CD4-positive, alpha-beta T cell treated with Interleukin-15 for 1 hour (primary cell): ENCODE measurements around the gene FANK1.
"Not testable (repeated sequence)": the region's sequence is repeated elsewhere in the genome, so short reads cannot be mapped to it uniquely, and the experiment has no call there.

Source experiments
- DNase-seq: peaks from one replicate; pipeline ENCODE4 v3.0.0-alpha.2; 2020

The FANK1 gene

DNA sequence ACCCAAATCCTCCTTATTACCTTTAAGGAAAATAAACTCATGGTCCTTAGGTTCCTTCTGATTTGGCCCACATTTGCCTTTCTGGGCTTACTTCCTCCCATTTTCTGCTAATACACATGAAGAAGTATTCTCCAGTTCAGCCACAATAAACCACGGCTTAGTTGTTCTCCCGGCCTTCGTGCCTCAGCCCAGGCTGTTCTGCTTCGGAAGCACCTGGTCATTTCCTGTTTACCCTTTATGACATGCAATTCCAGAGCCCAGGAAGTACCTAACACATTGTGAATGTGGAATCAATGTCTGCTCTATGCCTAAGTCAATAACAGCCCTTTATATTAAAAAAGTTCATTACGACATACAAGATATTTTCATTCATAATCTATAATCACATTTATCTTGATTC, 4.0 kb upstream of the FANK1 start:
- DNase-seq = not testable (repeated sequence)

DNA sequence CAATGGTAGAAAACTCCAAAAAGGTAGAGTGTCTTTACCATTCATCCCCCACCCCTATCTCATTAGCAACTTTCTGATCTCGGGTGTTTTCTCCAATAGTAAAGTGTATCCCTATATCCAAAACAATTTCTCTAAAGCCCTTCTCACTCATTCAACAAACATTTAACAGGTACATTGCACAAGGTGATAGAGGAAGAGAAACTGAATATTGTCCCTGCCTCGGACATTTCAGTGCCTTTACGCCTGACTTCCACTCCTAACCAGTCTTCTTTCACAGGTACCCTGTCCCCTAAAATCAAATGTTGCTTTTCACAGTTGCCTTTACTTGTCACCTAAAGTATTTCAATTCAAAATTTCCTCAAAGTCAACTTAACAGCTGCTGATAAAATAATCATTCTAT, 2.2 kb upstream of the FANK1 start:
- DNase-seq = not testable (repeated sequence)

DNA sequence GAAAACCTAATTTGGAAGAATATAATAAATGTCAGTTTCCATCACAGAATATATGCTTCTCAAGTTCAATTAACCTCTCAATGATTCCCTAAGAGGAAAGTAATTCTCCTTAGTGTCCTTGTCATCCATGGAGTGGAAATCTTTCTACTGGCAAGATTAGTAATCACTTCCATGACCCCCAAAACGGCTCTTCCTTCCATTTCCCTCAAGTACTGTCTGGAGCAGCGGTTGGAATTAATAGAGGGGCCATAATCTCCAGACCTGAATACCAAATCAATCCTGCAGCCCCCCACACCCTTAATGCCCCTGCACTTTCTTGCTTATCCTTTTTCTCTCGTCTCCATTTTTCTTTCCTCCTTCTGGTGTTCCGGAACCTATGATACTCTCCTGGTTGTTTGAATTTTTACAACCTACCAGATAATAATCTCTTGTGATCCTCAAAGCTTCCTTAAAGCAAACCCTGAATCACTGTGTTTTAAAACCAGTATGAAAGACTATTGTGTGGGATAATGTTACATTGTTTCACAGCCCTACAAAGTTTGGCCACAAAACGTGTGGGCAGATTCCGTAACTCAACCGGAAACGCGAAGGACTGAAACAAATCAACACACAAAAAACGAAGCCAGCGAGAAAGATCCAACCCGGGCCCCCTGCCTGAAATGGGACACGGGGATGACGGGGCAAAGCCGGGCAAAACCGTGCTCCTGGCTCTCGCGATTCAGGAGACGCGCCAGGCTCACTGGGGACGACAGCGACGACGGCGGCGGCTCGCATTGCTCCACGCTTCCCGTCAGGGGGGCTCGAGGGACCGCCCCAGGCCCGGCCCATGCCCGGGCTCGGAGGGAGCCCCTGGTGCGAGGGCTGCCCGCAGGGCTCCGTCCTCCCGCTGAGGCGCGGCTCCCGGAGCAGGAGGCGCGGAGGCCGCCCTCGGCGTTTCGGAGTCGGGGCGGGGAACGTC, 955 bp upstream of the FANK1 start:
- DNase-seq = not testable (repeated sequence)

DNA sequence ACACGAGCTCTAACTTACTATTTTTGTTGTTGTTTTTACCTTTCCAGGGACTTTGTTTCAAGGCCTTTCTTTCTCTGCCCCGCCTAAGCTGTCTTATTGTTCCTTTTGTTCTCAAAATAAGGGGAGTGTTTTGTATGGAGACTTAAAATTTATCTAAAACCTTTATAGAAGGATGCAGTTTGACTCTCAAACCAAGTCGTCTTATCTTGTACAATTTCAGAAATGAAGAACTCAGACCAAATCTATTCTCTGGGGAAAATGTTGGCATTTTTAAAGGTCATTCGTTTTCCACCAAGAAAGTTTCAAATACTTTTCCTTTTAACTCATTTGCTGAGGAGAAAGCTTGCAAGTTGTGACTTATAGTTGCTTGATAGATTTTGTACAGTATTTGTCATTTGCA, 953 bp downstream of the FANK1 start:
- DNase-seq = not testable (repeated sequence)

DNA sequence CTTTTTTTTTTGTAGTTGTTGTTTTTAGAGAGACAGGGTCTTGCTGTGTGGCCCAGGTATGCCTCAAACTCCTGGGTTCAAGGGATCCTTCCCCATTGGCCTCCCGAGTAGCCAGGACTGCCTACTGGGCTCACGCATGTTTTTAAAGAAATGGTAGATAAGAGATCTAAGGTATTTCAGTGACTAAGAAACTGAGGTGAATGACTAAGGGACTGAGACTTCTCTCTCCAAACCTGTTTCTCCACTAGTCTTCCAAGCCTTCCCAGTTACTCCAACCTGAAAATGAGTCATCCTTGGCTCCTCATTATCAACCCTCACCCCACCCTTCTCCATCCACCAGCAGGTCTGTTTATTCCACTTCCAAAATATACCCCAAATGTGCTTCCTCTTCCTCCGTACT, 4.6 kb downstream of the FANK1 start:
- DNase-seq = not testable (repeated sequence)

DNA sequence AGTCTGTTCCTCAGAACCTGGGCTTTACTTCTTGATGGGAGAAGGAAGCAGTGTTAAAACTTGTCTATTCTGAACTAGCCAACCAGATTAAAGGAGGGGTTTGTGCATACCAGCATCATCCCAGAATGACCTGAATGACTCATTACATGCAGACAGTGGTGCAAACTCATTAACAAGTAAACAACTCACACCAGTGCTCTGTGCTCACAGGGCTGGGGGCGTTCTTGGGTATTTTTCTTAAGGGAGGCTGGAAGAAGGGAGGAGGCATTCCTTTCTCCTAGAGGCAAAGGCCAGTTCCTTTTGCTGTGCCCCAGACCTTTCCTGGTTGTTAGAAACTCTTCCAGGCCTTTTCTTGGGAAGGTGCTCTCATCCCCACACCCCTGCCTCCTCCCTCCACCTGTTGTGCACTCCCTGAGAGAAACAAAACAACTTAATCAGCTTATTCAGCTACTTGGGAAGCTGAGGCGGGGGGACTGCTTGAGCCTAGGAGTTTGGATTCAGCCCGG, 6.8 kb downstream of the FANK1 start:
- not testable (repeated sequence) for DNase-seq

DNA sequence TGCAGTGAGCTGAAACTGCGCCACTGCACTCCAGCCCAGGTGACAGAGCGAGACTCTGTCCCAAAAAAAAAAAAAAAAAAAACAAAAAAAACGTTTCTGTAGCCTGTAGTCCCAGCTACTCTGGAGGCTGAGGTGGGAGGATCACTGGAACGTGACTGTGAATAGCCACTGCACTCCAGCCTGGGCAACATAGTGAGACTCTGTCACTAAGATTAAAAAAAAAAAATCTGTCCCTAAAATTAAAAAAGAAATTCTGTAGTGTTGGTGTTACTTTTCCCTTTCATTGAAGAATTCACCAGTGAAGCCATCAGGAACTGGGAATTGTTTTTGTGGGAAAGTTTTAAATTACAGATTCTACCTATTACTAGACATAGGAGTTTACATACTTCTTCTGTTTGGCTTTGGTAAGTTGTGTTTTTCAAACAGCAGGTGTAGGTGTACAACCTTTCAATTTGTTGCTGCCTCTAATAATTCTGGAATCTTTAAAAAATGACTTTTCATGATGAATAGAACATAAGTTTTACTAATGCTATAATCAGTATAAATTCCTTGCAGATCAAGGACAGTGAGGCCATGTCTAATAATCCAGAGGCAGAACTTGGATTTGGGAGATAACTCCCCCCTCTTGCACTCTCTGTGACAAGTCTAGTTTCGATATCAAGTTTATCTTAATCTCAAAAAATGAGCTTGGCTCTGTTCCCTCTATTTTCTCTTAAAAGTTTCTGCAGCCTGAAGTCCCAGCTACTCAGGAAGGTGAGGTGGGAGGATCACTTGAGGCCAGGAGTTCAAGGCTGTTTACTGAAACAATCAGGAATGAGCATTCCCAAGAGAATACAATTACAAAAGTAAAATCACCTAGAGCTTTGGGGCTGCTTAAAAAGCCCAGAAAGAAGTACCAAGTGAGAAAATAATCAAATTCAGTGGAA, 9.0 kb downstream of the FANK1 start:
- DNase-seq = not testable (repeated sequence)

DNA sequence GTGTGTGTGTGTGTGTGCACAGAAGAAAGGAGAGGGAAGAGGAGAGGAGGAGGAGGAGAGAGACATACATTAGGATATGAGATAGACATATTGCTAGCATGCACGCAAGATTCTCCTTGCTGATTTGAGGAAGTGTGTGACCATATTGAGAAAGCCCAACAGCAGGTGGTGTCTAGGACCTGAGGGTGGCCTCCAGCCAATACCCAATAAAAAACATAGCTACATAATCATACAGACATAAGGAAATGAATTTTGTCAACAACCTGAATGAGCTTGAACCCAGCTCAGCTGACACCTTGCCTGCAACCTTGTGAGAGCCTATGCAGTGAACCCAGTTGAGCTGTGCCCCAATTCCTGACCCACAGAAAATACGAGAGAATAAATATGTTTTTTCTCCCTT, 11.2 kb downstream of the FANK1 start:
- not testable (repeated sequence) for DNase-seq

DNA sequence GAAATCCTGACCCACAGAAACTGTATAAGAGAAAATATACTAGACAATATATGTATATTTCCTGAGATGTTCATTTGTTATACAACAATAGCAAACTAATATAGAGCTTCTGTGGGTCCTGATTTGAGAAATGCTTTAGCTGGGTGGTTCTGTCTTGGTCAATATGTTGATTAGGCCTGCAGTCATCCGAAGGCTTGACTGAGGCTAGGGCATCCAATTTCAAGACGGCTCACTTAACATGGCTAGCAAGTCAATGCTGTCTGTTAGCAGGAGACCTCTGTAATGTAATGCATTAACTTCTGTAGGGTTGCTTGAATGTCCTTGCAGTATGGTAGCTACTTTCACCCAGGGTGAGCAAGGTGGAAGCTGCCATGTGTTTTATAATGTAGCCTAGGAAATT, 12.4 kb downstream of the FANK1 start:
- not testable (repeated sequence) for DNase-seq

DNA sequence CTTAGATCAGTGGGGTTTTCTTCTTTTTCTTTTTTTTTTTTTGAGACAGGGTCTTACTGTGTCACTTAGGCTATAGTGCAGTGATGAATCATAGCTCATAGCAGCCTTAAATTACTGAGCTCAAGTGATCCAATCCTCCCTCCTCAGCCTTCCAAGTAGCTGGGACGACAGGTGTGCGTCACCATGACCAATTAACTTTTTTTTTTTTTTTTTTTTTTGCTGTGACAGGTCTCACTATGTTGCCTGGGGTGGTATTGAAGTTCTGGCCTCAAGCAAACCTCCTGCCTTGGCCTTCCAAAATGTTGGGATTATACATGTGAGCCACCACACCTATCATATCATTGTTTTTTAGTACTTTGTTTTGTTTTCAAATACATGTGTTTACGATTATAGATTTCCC, 13.1 kb downstream of the FANK1 start:
- not testable (repeated sequence) for DNase-seq

DNA sequence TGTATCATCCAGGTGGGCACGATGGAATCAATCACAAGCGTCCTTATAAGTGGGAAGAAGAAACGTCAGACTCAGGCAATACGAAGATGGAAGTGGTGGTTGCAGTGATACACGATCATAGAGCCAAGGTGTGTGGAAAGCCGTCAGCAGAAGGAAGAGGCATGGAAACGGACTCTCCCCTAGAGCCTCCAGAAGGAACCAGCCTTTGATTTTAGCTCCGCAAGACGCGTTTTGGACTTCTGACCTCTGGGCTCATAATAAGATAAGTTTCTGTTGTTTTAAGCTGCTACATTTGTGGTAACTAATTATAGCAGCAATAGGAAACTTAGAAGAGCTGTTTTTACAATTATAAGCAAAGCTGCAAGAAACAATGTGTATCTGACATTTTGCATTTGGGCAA, 14.8 kb downstream of the FANK1 start:
- DNase-seq = no peak

DNA sequence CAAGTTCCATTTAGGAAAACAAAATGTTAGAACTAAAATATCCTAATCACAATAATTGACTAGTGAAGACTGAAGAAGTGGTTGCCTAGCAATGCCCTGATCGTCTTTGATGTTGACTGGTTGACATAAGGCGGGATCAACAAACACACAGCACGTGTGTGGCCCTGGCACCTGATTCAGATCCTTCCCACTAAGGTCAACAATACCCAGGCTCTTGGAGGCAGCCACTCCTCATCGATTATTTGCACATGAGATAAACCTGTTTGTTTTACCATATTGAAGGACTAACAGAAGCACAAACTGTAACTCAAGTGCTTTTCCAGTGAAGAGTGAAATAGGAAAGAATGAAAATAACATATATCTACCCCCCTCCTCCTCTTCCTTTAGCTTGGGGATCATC, 15.6 kb downstream of the FANK1 start:
- DNase-seq = no peak

DNA sequence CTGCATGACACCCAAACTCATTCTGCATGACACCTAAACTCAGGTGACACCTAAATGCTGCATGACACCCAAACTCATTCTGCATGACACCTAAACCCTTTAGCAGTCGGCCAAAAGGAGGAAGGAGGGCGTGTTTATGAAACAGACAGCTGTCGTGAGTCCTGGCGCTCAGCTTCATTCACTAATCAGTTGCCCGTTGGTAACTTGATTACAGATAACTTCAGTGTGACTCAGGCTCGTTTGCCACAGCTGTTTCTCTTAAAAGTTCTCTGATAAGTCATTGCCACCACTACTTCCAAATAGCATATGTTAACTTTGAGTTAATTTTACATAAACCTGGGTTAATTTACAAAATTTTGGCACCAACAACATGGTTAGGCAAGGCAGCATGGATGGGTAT, 16.9 kb downstream of the FANK1 start:
- DNase-seq = not testable (repeated sequence)

DNA sequence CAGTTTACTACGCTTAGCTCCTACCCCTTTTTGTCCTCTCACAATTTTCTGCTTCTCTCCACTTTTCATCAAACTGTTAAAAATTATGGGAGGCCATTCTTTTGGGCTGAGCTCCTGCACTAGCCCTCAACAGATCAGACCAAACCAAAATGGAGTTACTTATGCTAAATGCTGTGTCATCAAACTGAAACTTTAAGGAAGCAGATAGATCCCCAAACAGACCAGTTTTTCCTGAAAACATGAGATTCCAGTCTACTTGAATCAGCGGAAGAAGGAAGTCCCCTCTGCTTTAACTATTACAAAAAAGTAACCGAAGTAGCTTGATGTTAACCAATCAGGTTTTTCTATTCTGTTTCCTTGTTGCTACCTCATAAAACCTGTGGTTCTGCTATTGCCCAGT, 20.6 kb downstream of the FANK1 start:
- DNase-seq = no peak

DNA sequence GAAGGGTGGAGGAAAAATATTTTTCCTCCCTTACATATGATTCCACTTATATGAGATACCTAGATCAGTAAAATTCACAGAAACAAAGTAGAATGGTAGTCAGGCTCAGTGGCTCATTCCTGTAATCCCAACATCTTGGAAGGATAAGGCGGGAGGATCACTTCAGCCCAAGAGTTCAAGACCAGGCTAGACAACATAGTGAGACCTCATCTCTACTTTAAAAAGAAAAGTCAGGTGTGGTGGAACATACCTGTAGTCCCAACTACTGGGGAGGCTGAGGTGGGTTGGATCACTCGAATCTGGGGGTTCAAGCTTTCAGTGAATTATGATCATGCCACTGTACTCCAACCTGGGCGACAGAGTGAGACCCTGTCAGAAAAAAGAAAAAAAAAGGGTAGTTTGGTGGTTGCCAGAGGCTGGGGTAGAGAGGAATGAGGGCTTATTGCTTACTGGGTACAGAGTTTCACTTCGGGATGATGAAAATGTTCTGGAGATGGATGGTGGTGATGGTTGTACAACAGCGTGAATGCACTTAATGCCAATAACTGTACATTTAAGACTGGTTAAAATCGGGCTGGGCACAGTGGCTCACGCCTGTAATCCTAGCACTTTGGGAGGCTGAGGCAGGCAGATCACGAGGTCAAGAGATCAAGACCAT, 21.5 kb downstream of the FANK1 start:
- not testable (repeated sequence) for DNase-seq

DNA sequence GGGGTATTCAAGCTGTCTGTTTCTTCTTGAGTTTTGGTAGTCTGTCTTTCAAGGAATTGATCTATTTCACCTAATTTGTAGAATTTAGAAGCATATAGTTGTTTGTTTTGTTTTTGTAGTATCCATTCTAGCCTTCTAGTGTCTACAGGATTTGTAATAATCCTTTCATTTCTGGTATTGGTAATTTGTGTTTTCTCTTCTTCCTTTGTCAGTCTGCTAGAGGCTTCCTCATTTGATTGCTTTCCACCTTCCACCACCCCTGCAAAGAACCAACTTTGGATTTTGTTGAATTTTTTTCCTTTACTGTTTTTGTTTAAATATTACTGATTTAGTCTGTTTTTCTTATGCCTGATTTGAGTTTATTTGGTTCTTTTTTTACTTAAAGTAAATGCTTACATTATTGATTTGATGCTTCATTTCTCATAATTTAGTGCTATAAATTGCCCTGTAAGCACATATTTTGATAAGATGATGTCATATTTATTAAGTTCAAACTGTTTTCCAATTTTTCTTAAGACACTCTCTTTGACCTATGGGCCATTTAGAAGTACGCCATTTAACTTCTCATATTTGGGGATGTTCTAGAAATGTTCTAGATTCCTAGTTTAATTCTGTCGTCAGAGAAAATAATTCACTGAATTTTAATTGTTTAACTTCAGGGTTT, 25.4 kb downstream of the FANK1 start:
- not testable (repeated sequence) for DNase-seq

DNA sequence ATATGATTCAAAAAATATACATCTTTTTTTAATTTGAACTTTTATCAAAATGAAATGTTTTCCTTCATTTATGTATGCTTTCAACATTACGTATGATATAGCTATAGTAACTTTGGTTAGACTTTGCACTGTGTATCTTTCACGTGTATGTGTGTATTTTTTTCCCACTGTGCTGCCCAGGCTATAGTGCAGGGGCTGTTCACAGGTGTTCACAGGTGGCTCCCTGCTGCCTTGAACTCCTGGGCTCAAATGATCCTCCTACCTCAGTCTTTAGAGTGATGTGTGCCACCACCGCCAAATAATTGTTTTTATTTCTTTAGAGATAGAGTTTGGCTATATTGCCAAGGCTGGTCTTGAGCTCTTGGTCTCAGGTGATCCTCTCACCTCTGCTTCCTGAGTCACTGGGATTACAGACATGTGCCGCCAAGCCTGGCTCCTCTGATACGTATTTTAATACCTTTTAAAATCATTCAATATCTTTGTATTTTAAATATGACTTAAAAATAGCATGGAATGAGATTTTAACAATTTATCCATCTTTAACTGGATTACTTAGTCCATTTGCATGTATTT, 29.0 kb downstream of the FANK1 start:
- DNase-seq = no peak

DNA sequence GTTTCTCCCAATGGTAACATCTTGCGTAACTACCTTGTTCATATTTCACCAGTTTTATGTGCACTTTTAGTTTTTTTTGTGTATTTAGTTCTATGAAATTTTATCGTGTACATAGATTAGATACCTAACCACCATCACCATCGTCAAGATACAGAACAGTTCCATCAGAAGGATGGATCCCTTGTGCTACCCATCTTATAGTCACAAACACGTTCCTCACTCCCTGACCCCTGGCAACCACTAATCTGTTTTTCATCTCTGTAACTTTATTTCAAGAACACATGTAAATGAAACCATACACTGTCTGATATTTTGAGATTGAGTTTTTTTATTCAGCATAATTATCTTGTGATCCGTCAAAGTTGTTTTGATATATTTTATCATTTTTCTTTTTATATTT, 29.9 kb downstream of the FANK1 start:
- no peak for DNase-seq

DNA sequence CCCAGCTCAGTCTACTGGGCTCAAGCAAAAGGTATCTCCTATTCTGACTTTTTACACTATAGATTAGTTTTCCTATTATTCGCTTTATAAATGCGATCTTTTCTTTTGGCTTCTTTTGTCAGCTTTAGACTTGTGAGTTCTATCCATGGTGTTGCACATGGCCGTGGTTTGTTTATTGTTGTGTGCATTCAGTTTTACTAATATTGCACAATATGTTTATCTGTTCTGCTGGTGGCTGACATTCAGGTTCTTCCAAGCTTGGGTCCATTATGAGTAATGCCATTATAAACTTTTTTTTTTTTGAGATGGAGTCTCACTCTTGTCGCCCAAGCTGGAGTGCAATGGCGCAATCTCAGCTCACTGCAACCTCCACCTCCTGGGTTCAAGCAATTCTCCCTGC, 30.9 kb downstream of the FANK1 start:
- not testable (repeated sequence) for DNase-seq

DNA sequence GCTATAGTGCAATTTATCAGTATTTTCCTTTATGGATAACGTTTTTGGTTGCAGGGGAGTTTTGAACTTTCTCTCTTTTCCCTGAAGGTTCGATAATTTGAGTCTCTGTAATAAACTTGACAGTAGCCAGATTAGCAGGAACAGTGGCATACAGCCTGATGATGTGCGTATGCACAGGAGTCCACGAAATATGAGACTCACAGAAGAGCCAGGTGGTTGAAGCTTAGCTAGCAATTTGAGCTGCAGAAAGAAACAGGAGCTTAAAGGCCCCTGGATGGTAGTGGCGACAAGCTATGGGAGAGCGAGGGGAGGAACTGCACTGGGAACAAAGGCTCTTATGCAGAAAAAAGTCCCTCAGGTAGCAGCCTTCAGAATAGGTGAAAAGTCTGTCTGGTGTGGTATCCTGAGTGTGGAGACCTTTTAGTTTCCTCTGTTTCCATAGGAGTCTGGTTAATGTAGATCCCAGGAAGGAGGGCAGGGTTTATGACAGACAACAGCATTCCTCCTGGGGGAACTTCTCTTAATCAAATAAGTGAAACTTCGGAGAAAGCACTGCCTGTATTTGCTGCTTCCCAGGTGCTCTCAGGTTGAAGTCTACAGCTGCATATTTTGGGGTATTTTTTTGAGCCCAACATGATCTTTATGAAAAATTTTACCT, 32.7 kb downstream of the FANK1 start:
- DNase-seq = no peak

DNA sequence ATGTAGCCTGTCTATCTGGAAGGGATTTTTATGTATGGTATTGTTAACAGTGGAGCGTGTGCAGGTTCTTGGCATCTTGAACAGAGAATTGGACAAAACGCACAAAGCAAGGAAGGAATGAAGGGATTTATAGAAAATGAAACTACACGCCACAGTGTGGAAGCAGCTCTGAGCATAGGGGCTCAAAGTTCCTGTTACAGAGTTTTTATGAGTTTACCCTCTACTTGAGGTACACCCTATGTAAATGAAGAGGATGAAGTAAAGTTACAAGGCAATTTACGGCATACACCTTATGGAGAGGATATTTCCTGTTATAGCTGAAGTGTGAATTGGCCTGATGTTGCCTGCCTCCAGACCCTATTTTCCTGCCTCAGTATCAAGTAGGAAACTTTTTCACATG, 33.3 kb downstream of the FANK1 start:
- no peak for DNase-seq
